ENCODE measurements around the gene HS3ST5.

The HS3ST5 gene

GRCh38 chr6:114247101-114247500, 95.7 kb downstream of the HS3ST5 start:
- no peak for DNase-seq
- Histone ChIP-seq H3K27me3 (replicated peaks; ENCODE audit: insufficient read depth, low read length) (no peaks in the 10 kb centered on the region), H3K79me2 (ENCODE audit: low read length) (no peaks in the 10 kb centered on the region), H3F3A (ENCODE audit: insufficient read depth, low read length) (no peaks in the 10 kb centered on the region), H3K4me1 (ENCODE audit: low read length) (no peaks in the 10 kb centered on the region), H3K4me3 (ENCODE audit: low read length) (no peak overlapping the region), H3K9me2 (replicated peaks; ENCODE audit: insufficient read depth, low read length) (no peaks in the 10 kb centered on the region), H3K9me3 (replicated peaks; ENCODE audit: insufficient read depth, low read length) (no peaks in the 10 kb centered on the region), H2AFZ (ENCODE audit: low read length) (no peak overlapping the region), H3K4me2 (ENCODE audit: low read depth, low read length) (no peak overlapping the region), H3K27ac (ENCODE audit: low read length) (no peak overlapping the region), H4K20me1 (ENCODE audit: insufficient read depth, low read length) (no peaks in the 10 kb centered on the region), H3K9ac (ENCODE audit: low read length) (no peak overlapping the region), H3K36me3 (replicated peaks; ENCODE audit: insufficient read depth, low read length) (no peaks in the 10 kb centered on the region)
- TF ChIP-seq EZH2 (optimal IDR thresholded peaks at IDR 0.05; ENCODE audit: low read depth, low read length) (no peak), EZH2phosphoT487 (IDR thresholded peaks at IDR 0.05; ENCODE audit: low read length) (no peak), CTCF (IDR thresholded peaks at IDR 0.05; ENCODE audit: low read length) (no peak)

DNA sequence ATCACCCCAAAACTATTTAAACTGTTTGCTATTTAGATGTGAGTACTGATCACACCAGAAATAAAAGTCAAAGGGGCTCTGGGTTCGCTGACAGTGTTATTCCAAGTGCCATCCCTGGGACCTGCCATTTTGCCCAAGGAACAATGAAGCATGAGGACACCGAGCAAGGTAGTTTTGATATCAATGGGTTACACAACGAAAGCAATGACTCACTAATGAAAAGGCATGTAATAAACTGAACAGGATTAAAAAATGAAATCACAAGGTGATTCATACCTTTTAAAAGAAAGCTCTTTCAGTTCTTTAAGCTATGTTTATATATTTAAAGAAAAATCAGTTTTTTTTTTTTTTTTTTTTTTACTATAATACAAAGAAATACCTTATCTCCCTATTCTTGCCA, 102.0 kb downstream of the HS3ST5 start:
- Histone ChIP-seq H3K9ac (ENCODE audit: low read length) (no peak overlapping the region), H3K4me2 (ENCODE audit: low read depth, low read length) (no peak overlapping the region)

GRCh38 chr6:114228675-114229074, 114.1 kb downstream of the HS3ST5 start:
- H3F3A ChIP-seq (ENCODE audit: insufficient read depth, low read length) = no peaks in the 10 kb centered on the region
- no peak overlapping the region for H3K27ac ChIP-seq (ENCODE audit: low read length)
- H3K4me1 ChIP-seq (ENCODE audit: low read length) = no peaks in the 10 kb centered on the region
- no peak overlapping the region for H3K4me3 ChIP-seq (ENCODE audit: low read length)
- H4K20me1 ChIP-seq (ENCODE audit: insufficient read depth, low read length) = no peaks in the 10 kb centered on the region
- no peak overlapping the region for H3K9ac ChIP-seq (ENCODE audit: low read length)
- no peaks in the 10 kb centered on the region for H3K79me2 ChIP-seq (ENCODE audit: low read length)
- H3K4me2 ChIP-seq (ENCODE audit: low read depth, low read length) = no peak overlapping the region
- H3K36me3 ChIP-seq (replicated peaks; ENCODE audit: insufficient read depth, low read length) = no peaks in the 10 kb centered on the region
- no peaks in the 10 kb centered on the region for H3K27me3 ChIP-seq (replicated peaks; ENCODE audit: insufficient read depth, low read length)
- no peaks in the 10 kb centered on the region for H3K9me2 ChIP-seq (replicated peaks; ENCODE audit: insufficient read depth, low read length)
- DNase-seq = no peak
- no peak overlapping the region for H2AFZ ChIP-seq (ENCODE audit: low read length)
- TF ChIP-seq EZH2 (optimal IDR thresholded peaks at IDR 0.05; ENCODE audit: low read depth, low read length) (no peak), CTCF (IDR thresholded peaks at IDR 0.05; ENCODE audit: low read length) (no peak), EZH2phosphoT487 (IDR thresholded peaks at IDR 0.05; ENCODE audit: low read length) (no peak)
- no peaks in the 10 kb centered on the region for H3K9me3 ChIP-seq (replicated peaks; ENCODE audit: insufficient read depth, low read length)

More for the DNA sequence above, 102.0 kb downstream of the HS3ST5 start:
- Histone ChIP-seq H3K27ac (ENCODE audit: low read length) (no peak overlapping the region), H2AFZ (ENCODE audit: low read length) (no peak overlapping the region), H3K4me1 (ENCODE audit: low read length) (no peaks in the 10 kb centered on the region), H3K4me3 (ENCODE audit: low read length) (no peak overlapping the region), H3K79me2 (ENCODE audit: low read length) (no peaks in the 10 kb centered on the region), H3K27me3 (replicated peaks; ENCODE audit: insufficient read depth, low read length) (no peaks in the 10 kb centered on the region), H3K9me3 (replicated peaks; ENCODE audit: insufficient read depth, low read length) (no peaks in the 10 kb centered on the region), H3K36me3 (replicated peaks; ENCODE audit: insufficient read depth, low read length) (no peaks in the 10 kb centered on the region), H3F3A (ENCODE audit: insufficient read depth, low read length) (no peaks in the 10 kb centered on the region), H4K20me1 (ENCODE audit: insufficient read depth, low read length) (no peaks in the 10 kb centered on the region), H3K9me2 (replicated peaks; ENCODE audit: insufficient read depth, low read length) (no peaks in the 10 kb centered on the region)
- TF ChIP-seq CTCF (IDR thresholded peaks at IDR 0.05; ENCODE audit: low read length) (no peak), EZH2 (optimal IDR thresholded peaks at IDR 0.05; ENCODE audit: low read depth, low read length) (no peak), EZH2phosphoT487 (IDR thresholded peaks at IDR 0.05; ENCODE audit: low read length) (no peak)
- DNase-seq = no peak

All from MM.1S (cell line).